ENCODE measurements around the gene CDK5RAP2. TPM values are rescaled to one million over a fixed set of nuclear protein-coding genes. Genes with fewer than 3 reads are reported as not detected.

Gene CDK5RAP2
- total RNA-seq, 4 donors from 2014 or later = 53.5 to 74.2 (median 55.7) TPM

DNA sequence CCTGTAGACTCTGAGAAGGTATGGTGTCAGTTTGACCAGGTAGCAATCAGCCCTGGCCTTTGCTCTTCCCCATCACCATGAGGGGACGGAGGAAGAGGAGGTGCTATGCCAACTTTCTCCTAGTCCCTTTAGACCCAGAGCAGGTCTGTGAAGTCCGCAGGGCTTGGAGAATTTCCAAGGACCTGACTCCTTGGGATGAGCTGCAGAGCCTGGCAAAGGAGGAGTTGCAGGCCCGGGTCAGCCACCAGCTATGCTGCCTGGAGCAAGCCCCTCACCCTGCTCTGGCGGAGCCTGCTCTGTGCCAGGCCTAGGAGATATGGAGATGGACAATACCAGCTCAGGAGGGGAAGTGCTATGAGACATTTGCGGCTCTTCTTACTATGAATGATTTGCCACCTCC, 188.3 kb downstream of the CDK5RAP2 start:
- H3K4me3 ChIP-seq (ENCODE audit: low read depth, poor library complexity, severe bottlenecking) = no peak overlapping the region
- no peak for TF ChIP-seq POLR2A (IDR thresholded peaks at IDR 0.05)
- TF ChIP-seq, protein P1, sequence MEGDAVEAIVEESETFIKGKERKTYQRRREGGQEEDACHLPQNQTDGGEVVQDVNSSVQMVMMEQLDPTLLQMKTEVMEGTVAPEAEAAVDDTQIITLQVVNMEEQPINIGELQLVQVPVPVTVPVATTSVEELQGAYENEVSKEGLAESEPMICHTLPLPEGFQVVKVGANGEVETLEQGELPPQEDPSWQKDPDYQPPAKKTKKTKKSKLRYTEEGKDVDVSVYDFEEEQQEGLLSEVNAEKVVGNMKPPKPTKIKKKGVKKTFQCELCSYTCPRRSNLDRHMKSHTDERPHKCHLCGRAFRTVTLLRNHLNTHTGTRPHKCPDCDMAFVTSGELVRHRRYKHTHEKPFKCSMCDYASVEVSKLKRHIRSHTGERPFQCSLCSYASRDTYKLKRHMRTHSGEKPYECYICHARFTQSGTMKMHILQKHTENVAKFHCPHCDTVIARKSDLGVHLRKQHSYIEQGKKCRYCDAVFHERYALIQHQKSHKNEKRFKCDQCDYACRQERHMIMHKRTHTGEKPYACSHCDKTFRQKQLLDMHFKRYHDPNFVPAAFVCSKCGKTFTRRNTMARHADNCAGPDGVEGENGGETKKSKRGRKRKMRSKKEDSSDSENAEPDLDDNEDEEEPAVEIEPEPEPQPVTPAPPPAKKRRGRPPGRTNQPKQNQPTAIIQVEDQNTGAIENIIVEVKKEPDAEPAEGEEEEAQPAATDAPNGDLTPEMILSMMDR (IDR thresholded peaks at IDR 0.05) = no peak
- peak in 1 of 2 donors; percentile 75 for DNase-seq (ENCODE audit: low spot score in 2 of 2)
- intact Hi-C loops (cut with DNase I; ENCODE audit: low total_unique reads) = no loop called here
- 87 to 95% methylated on average over 5 of the region's 5 CpGs for WGBS, 2 donors

DNA sequence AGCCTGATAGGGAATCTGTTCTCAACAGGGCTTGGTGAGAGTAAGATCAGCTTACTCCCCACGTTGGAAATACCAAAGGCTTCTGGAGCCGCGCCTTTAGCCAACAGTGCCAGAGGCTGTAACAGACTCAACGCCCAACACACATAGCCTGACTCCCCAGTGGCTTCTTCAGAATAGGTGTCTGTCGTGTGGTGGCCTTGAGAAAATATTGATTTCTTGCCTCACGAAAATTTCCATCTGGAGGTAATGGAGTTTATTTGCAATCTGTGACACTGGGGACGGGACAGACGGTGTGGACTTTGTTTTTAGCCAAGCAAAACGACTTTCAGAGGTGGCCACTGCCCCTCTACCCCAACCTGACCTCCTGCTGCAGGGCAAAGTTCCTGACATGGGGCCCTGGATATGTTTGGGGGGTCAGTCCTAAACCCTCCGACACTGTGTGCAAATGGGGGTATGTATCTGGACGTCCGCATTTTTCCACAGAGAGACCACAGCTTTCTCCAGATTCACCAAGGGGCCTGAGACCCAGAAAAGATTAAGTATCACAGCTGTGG, 189.3 kb downstream of the CDK5RAP2 start:
- no peak for DNase-seq (ENCODE audit: low spot score in 2 of 2)
- intact Hi-C loops (cut with DNase I; ENCODE audit: low total_unique reads) = no loop called here
- no peak overlapping the region for H3K4me3 ChIP-seq (ENCODE audit: low read depth, poor library complexity, severe bottlenecking)
- no peak for TF ChIP-seq POLR2A (IDR thresholded peaks at IDR 0.05)
- TF ChIP-seq, protein P1 (IDR thresholded peaks at IDR 0.05) = no peak
- 80 to 83% methylated on average over 12 of the region's 12 CpGs for WGBS, 2 donors

DNA sequence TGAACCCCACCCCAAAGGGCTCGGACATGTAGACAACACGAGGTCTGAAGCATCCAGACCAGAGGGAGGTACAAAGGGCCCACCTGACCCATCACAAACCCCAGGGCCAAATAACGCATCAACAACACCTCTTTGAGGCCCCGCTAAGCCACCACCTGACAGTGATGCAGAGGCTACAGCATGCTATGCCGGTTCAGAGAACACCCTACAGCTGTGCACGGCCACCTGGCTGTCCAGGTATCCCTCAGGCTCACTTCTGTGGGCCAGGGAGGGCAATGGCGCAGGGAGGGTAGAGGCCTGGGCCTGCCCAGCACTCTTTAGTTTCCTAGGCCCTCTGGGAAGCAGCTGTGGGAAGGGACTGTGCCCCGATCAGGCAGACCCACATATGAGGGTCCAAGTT, 190.1 kb downstream of the CDK5RAP2 start:
- TF ChIP-seq POLR2A (IDR thresholded peaks at IDR 0.05) = no peak
- TF ChIP-seq, protein P1 (IDR thresholded peaks at IDR 0.05) = no peak
- intact Hi-C loops (cut with DNase I; ENCODE audit: low total_unique reads) = no loop called here
- DNase-seq (ENCODE audit: low spot score in 2 of 2) = peak in 1 of 2 donors; percentile 78
- no peak overlapping the region for H3K4me3 ChIP-seq (ENCODE audit: low read depth, poor library complexity, severe bottlenecking)
- 79 to 85% methylated on average over 8 of the region's 8 CpGs for WGBS, 2 donors

DNA sequence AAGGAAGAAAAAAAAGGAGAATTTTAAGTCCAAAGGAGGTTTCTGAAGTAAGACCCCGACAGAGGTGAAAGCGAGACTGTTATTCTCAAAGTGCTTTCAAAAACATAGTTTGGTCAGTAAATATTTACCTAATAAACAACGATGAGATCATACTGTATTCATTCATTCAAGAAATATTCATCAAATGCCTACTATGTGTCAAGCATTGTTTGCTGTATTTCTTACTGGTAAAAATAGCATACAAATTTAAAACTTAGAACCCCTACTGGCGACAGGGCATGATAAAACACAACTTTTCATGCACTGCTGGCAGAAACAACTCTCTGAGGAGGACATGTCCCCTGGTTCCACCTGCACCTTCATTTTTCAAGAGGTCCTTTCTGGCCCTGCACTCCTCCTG, 190.7 kb downstream of the CDK5RAP2 start:
- no peak overlapping the region for H3K4me3 ChIP-seq (ENCODE audit: low read depth, poor library complexity, severe bottlenecking)
- no peak for TF ChIP-seq POLR2A (IDR thresholded peaks at IDR 0.05)
- TF ChIP-seq, protein P1 (IDR thresholded peaks at IDR 0.05) = no peak
- intact Hi-C loops (cut with DNase I; ENCODE audit: low total_unique reads) = no loop called here
- no peak for DNase-seq (ENCODE audit: low spot score in 2 of 2)
- WGBS, 2 donors = 92 to 94% methylated on average over 4 of the region's 4 CpGs

DNA sequence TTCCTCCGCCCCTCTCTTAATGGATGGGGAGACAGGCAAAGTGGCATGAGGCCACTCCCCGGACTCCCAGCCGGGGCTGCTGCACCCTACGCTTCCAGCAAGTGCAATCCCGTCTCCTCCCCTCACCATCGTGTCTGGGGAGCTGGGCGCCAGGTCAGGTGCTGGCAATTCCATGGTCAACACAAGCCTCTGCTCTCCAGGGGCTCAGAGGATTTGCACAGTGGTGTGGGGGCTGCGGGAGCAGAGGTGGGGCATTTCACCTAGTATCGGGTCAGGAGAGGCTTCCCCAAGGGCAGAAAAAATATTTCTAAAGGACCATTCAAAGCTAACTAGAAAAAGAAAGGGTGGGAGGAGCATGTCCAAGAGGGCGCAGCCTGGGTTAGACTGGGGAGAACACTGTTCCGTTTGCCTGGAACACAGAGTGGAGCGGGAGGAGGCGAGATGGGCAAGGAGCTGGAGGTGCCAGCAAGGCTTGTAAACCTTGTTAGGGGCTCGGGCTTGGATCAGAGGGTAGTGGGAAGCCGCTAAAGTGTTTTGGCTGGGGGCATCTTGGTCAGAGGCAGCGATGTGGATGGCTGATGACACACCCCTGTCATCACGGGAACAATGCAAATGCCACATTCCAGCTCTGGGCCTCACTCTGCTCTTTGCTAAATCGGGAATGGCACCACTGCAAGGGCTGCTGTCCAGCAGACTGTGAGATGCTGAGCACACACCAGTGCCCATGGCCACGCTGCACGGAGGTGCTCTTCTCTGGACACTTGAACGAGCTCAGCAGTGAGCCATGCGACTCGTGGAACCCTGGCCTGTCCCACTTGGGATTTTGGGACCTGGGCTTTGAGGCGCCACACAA, 191.7 kb downstream of the CDK5RAP2 start:
- peak in 1 of 2 donors; percentile 68 for DNase-seq (ENCODE audit: low spot score in 2 of 2)
- WGBS, 2 donors = 86 to 90% methylated on average over 22 to 23 of the region's 24 CpGs
- TF ChIP-seq, protein P1 (IDR thresholded peaks at IDR 0.05) = no peak
- TF ChIP-seq POLR2A (IDR thresholded peaks at IDR 0.05) = no peak
- intact Hi-C loops (cut with DNase I; ENCODE audit: low total_unique reads) = no loop called here
- no peak overlapping the region for H3K4me3 ChIP-seq (ENCODE audit: low read depth, poor library complexity, severe bottlenecking)
